GM12892 (cell line): Measurements from ENCODE around the gene PPP2R5C.
"Not testable (repeated sequence)": the region's sequence is repeated elsewhere in the genome, so short reads cannot be mapped to it uniquely, and the experiment has no call there.

Experiments used
- DNase-seq: peaks from one replicate; pipeline ENCODE4 v3.0.0; 2011; ENCODE audit not compliant: insufficient read length
- FAIRE-seq: peaks from 2 replicates; lab custom pipeline; 2011; peaks lifted over from hg19 to GRCh38; lab: Jason Lieb, UNC
- POLR2A ChIP-seq: IDR thresholded peaks from 2 replicates; pipeline ENCODE4 v1.6.1; 2011; ENCODE audit warnings: low read depth, low read length, control low read depth
- POLR2AphosphoS5 ChIP-seq: IDR thresholded peaks from 2 replicates; pipeline ENCODE4 v1.6.1; 2011; ENCODE audit warnings: low read depth, low read length, control low read depth
- TAF1 ChIP-seq: IDR thresholded peaks from 2 replicates; pipeline ENCODE4 v1.6.1; 2011; ENCODE audit warnings: low read depth, mild to moderate bottlenecking, control low read depth, low read length, borderline replicate concordance

The PPP2R5C gene

GRCh38 chr14:101796016-101796415 lies 34.5 kb downstream of the PPP2R5C start:
- FAIRE-seq: no peak

DNA sequence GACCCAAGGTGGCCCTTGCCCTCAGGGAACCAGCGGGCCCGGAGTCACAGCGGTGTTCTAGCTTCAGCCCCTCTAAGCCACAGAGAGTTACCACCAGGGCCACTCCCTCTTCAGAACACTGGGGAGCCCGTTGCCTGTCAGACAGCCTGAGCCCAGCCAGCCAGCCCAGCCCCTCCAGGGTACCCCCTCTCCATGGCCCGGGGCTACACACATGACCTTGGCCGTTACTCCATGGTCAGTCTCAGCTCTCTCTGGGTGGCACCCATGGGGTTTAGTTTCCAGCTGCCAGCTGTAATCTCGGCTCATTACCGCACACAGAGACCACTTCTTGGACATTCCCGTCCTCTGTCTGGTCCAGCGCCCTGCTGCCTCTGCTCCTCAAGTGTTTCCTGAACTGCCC lies 35.0 kb downstream of the PPP2R5C start:
- TF ChIP-seq POLR2A: no peak
- no peak for TF ChIP-seq POLR2AphosphoS5
- no peak for TF ChIP-seq TAF1
- DNase-seq (no peak), FAIRE-seq (no peak)

More at GRCh38 chr14:101796016-101796415, 34.5 kb downstream of the PPP2R5C start:
- DNase-seq: no peak
- TF ChIP-seq TAF1 (no peak), POLR2A (no peak), POLR2AphosphoS5 (no peak)

DNA sequence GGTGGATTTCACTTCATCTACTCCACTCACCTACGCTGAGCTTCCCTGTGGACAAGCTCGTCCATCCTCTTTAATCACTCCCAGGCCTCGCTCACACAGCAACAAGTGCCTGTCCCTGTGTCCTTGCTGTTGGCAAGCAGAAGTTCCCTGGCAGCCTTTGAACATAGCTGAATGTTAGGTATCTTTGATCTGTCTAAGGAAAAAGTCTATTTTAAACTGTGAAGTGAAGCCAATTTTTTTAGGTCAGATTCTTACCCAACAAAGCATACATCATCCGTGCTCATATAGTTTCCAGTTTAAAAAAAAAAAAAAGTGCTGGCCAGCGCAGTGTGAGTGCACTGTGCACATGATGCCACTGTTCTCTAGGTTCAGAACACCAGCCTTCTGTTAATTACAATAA lies 36.3 kb downstream of the PPP2R5C start:
- DNase-seq: no peak
- no peak for TF ChIP-seq POLR2A
- no peak for TF ChIP-seq POLR2AphosphoS5
- no peak for TF ChIP-seq TAF1
- FAIRE-seq: no peak

DNA sequence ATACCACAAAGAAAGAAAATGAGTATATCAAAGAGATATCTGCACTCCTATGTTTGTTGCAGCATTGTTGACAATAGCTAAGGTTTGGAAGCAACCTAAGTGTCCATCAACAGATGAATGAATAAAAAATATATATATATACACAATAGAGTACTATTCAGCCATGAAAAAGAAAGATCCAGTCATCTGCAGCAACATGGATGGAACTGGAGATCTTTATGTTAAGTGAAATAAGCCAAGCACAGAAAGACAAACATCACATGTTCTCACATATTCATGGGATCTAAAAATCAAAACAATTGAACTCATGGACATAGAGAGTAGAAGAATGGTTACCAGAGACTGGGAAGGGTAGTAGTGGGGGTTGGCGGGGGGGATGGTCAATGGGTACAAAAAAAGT lies 42.9 kb downstream of the PPP2R5C start:
- not testable (repeated sequence) for FAIRE-seq, DNase-seq

- not testable (repeated sequence) for DNase-seq, FAIRE-seq
These were observed 44.7 kb downstream of the PPP2R5C start for GRCh38 chr14:101806252-101806651.

- no peak for DNase-seq
- no peak for FAIRE-seq
- TF ChIP-seq TAF1: no peak
- no peak for TF ChIP-seq POLR2A
- TF ChIP-seq POLR2AphosphoS5: no peak
These were observed 46.6 kb downstream of the PPP2R5C start for GRCh38 chr14:101808020-101808641.

GRCh38 chr14:101808894-101809670 lies 47.6 kb downstream of the PPP2R5C start:
- no peak for DNase-seq
- no peak for FAIRE-seq
- TF ChIP-seq TAF1: no peak
- no peak for TF ChIP-seq POLR2A
- no peak for TF ChIP-seq POLR2AphosphoS5

DNA sequence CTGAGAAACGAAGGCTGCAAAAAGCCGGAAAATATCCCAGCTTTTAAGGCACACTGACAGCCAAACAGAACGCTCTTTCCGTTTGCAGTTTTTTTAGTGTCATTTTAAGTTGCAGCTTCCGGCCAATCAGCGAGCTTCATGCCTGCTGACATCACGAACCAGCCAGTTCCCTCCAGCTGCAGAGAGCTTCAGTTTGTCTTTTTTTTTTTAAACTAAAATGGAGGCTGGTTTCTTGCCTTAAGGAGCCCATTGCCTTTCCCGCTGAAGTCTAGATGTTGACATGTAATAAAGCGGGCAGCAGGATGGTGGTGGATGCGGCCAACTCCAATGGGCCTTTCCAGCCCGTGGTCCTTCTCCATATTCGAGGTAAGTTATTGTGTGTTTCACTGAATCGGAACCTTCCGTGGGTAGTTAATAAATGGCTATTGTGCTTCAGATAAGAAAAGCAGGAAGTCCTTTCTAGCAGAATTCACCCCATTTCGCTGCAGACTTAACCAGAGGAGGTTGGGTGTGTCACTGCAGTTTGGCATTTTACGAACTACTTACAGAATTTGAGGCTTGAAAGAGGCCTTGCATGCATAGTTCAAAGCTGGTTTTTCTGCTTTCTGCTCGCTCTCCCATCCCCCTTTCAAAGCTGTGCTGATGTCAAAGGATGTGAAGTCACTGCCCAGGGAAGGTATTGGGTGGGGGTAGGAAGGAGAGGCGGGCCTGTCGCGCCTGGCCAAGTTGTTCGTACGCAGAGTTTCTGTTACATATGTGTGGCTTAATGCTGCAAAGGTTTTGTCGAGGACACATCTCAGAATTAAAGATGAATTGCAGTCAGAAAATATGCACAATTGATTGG lies 48.4 kb downstream of the PPP2R5C start:
- DNase-seq: peak; percentile 41
- peak; percentile 96 for FAIRE-seq
- TF ChIP-seq TAF1 (peak; percentile 36; the same call in 1 of the 2 replicates), POLR2AphosphoS5 (0 out of 2 replicates have a peak, but pooled peaks have one; percentile 68), POLR2A (peak; percentile 73)

GRCh38 chr14:101810897-101811621 lies 49.5 kb downstream of the PPP2R5C start:
- DNase-seq: no peak
- FAIRE-seq: peak; percentile 14
- TF ChIP-seq TAF1: no peak
- no peak for TF ChIP-seq POLR2AphosphoS5
- TF ChIP-seq POLR2A: no peak

DNA sequence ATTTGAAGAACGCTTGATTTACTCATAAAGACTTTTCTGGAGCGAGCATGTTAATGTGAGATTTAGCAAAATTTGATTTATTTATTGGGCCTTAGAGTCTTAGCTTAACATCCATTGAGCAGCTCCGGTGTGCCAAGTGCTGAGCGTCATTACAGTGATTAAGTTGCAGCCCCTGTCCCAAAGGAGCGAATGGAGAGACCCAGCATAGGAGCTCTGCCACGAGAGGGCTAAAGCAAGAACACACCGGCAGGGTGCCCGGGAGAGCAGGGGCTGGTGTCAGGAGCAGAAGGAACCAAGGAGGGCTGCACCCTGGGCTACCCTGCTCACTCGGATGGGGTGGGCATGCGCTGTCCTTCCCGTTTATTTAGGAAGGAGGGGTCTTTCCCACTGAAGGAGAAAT lies 50.6 kb downstream of the PPP2R5C start:
- FAIRE-seq (no peak), DNase-seq (no peak)
- TF ChIP-seq TAF1: no peak
- TF ChIP-seq POLR2A: no peak
- TF ChIP-seq POLR2AphosphoS5: no peak

DNA sequence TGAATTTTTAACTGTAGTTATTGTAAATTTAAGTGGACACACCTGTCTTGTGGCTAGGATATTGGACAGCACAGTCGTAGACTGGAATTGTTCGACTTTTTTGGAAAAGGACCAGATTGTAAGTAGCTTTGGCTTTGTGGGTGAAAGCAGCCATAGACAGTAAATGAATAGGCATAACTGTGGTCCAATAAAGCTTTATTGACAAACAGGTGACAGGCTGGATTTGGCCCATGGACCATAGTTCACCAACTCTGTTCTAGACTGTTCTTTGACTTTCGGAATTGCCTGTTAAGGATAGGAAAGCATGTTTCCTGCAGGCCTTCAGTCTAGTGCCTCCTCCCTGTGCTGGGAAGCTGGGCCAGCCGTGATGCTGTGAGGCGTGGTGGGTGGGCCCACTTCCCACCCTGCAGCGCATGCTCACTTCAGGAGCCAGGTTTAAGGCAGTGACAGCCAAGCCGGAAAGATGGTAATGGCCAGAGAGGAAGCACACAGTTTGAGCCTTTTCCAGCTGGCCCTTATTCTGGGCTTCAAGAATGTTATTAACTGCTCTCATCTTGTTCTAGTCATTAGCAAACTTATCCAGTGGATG lies 51.8 kb downstream of the PPP2R5C start:
- FAIRE-seq: no peak
- no peak for DNase-seq
- TF ChIP-seq TAF1 (no peak), POLR2A (no peak), POLR2AphosphoS5 (no peak)
